ENCODE results near the gene TBL1X. TPM values are rescaled to one million over a fixed set of nuclear protein-coding genes. Genes with fewer than 3 reads are reported as not detected.

The TBL1X gene
- total RNA-seq, 4 donors from 2014 or later: 15.0 to 19.4 (median 16.3) TPM

- no peak for TF ChIP-seq CTCF (IDR thresholded peaks at IDR 0.05; ENCODE audit: low read depth)
These were observed 24.4 kb downstream of the TBL1X start for GRCh38 chrX:9489234-9489633.

- TF ChIP-seq CTCF (IDR thresholded peaks at IDR 0.05; ENCODE audit: low read depth): no peak
These were observed 28.0 kb downstream of the TBL1X start for GRCh38 chrX:9492901-9493300.

GRCh38 chrX:9493936-9494335 lies 29.1 kb downstream of the TBL1X start:
- TF ChIP-seq CTCF (IDR thresholded peaks at IDR 0.05; ENCODE audit: low read depth): no peak

- TF ChIP-seq CTCF (IDR thresholded peaks at IDR 0.05; ENCODE audit: low read depth): no peak
These were observed 29.9 kb downstream of the TBL1X start for GRCh38 chrX:9494771-9495170.

DNA sequence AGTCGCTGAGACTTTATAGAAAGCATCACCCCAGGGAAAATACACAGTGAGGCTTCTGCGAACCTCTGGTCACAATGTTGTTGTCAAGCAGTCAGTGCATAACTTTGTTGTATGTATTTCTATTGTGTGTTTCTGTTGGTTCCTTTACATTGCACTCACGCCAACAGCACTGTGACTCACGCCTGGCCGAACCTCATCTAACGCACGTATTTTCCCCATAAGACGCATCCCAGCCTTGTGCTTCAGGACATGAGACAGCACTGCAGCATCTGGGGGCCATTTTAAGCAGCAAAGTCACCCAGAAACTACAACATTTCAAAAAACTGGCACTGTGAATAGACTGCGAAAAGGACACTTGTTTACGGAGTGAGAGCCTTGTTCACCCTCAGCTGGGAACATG lies 30.6 kb downstream of the TBL1X start:
- TF ChIP-seq CTCF (IDR thresholded peaks at IDR 0.05; ENCODE audit: low read depth): no peak

- no peak for TF ChIP-seq CTCF (IDR thresholded peaks at IDR 0.05; ENCODE audit: low read depth)
These were observed 33.4 kb downstream of the TBL1X start for GRCh38 chrX:9498236-9498635.

DNA sequence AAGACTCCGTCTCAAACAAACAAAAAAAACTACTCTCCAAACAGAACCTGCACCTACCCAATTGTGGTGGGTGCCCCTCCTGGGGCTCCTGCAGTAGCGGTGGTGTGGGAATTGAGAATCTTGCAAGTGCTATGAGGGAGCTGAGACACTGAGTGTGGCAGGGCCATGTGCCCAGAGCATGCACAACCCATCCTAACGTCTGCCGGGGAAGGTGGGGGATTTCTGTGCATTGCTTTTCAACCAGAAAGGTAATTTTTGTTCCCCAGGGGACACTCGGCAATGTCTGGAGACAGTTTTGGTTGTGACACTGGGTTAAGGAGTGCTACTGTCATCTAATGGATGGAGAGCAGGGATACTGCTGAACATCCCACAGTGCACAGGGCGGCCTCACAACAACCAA lies 35.7 kb downstream of the TBL1X start:
- no peak for TF ChIP-seq CTCF (IDR thresholded peaks at IDR 0.05; ENCODE audit: low read depth)

Measured in subcutaneous adipose tissue (tissue), 4 donors.